Fibroblast of skin of back (primary cell): ENCODE measurements around the gene C11orf54.
A peak's percentile ranks its signal among the peaks of the same experiment; 100 is the strongest.
"Not testable (repeated sequence)": the region's sequence is repeated elsewhere in the genome, so short reads cannot be mapped to it uniquely, and the experiment has no call there.

Experiments used
- DNase-seq: peaks from one replicate; pipeline ENCODE4 v3.0.0-alpha.2; 2013

C11orf54 gene

GRCh38 chr11:93734427-93735222 is 6.8 kb upstream of the C11orf54 start:
- no peak for DNase-seq

GRCh38 chr11:93735627-93736026 is 5.8 kb upstream of the C11orf54 start:
- DNase-seq: no peak

- DNase-seq: no peak
Measured at GRCh38 chr11:93736129-93736528, 5.3 kb upstream of the C11orf54 start.

- no peak for DNase-seq
Measured at GRCh38 chr11:93737904-93738612, 3.4 kb upstream of the C11orf54 start.

- no peak for DNase-seq
Measured at GRCh38 chr11:93738647-93739081, 2.8 kb upstream of the C11orf54 start.

- DNase-seq: peak; percentile 85
Measured at GRCh38 chr11:93740031-93740729, 1.3 kb upstream of the C11orf54 start.

GRCh38 chr11:93740730-93741093 is 760 bp upstream of the C11orf54 start:
- DNase-seq: peak; percentile 71

- DNase-seq: no peak
Measured at GRCh38 chr11:93741882-93742226, 382 bp downstream of the C11orf54 start.

GRCh38 chr11:93743291-93743690 is 1.8 kb downstream of the C11orf54 start:
- DNase-seq: no peak

- DNase-seq: no peak
Measured at GRCh38 chr11:93744669-93745004, 3.2 kb downstream of the C11orf54 start.

GRCh38 chr11:93745005-93745755 is 3.7 kb downstream of the C11orf54 start:
- DNase-seq: not testable (repeated sequence)

GRCh38 chr11:93746101-93746500 is 4.6 kb downstream of the C11orf54 start:
- DNase-seq: no peak

GRCh38 chr11:93747122-93747521 is 5.7 kb downstream of the C11orf54 start:
- no peak for DNase-seq

GRCh38 chr11:93751001-93751400 is 9.5 kb downstream of the C11orf54 start:
- no peak for DNase-seq

GRCh38 chr11:93753241-93753640 is 11.8 kb downstream of the C11orf54 start:
- DNase-seq: no peak

GRCh38 chr11:93756748-93757147 is 15.3 kb downstream of the C11orf54 start:
- DNase-seq: no peak

- DNase-seq: no peak
Measured at GRCh38 chr11:93757301-93757700, 15.8 kb downstream of the C11orf54 start.

GRCh38 chr11:93757924-93758865 is 16.7 kb downstream of the C11orf54 start:
- DNase-seq: no peak

GRCh38 chr11:93759123-93759522 is 17.7 kb downstream of the C11orf54 start:
- DNase-seq: not testable (repeated sequence)

- no peak for DNase-seq
Measured at GRCh38 chr11:93761910-93762309, 20.4 kb downstream of the C11orf54 start.

GRCh38 chr11:93765551-93765950 is 24.1 kb downstream of the C11orf54 start:
- no peak for DNase-seq

GRCh38 chr11:93766504-93766903 is 25.0 kb downstream of the C11orf54 start:
- DNase-seq: no peak
